Suprapubic skin (tissue), 4 donors: Measurements from ENCODE around the gene LHFPL3.

Experiments
- POLR2A ChIP-seq, 2 donors: fragments of 450-650 bp; IDR thresholded peaks; one replicate each; pipeline ENCODE4 v1.6.1; 2017; ENCODE audit warnings: antibody characterized with exemption in 2 of 2, mild to moderate bottlenecking in 2 of 2, moderate library complexity in 2 of 2
- POLR2AphosphoS5 ChIP-seq, 3 donors: sonication (generic); formaldehyde crosslinking; IDR thresholded peaks; one replicate each; pipeline ENCODE4 v1.6.1; 2017; ENCODE audit warnings: antibody characterized with exemption in 3 of 3
- TF ChIP-seq, protein P1 (sequence below), 2 donors: fragments of 200-600 bp in 1 of 2; fragments of 450-650 bp in 1 of 2; sonication (generic) in 1 of 2; IDR thresholded peaks; one replicate each; pipeline ENCODE4 v1.5.1; 2016 to 2019; ENCODE audit warnings: antibody characterized with exemption in 2 of 2, mild to moderate bottlenecking in 1 of 2, moderate library complexity in 1 of 2

DNA sequence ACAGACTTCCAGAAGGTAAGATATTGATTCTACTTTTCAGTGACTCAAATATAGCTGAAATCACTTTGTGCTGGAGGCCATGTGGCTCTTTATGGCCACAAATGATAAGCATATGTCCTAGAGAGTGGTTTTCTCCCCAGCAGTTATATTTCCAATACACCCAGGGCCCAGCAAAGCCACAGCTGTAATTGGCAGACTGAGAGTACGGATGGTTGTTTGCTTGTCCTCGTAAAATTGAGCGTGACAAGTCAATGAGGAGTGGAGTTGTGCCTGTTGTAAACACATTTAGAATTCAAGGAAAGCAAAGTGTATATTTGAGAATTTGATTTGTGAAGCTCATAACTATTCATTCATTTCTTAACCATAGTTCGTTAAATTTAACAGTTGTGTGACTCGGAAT lies 201.8 kb downstream of the LHFPL3 start:
- TF ChIP-seq POLR2A (IDR thresholded peaks at IDR 0.05), result no peak
- TF ChIP-seq, protein P1, sequence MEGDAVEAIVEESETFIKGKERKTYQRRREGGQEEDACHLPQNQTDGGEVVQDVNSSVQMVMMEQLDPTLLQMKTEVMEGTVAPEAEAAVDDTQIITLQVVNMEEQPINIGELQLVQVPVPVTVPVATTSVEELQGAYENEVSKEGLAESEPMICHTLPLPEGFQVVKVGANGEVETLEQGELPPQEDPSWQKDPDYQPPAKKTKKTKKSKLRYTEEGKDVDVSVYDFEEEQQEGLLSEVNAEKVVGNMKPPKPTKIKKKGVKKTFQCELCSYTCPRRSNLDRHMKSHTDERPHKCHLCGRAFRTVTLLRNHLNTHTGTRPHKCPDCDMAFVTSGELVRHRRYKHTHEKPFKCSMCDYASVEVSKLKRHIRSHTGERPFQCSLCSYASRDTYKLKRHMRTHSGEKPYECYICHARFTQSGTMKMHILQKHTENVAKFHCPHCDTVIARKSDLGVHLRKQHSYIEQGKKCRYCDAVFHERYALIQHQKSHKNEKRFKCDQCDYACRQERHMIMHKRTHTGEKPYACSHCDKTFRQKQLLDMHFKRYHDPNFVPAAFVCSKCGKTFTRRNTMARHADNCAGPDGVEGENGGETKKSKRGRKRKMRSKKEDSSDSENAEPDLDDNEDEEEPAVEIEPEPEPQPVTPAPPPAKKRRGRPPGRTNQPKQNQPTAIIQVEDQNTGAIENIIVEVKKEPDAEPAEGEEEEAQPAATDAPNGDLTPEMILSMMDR (IDR thresholded peaks at IDR 0.05), result no peak
- no peak for TF ChIP-seq POLR2AphosphoS5 (IDR thresholded peaks at IDR 0.05)
